Femur (tissue), 1 donor: ENCODE results near the gene CANT1.

Experiments used
- DNase-seq: peaks from one replicate; pipeline ENCODE4 v3.0.0-alpha.2; 2017

Gene CANT1

GRCh38 chr17:79009397-79010303, at the start of gene CANT1:
CANT1 (minus strand) TSS chr17:79009764; CDS start chr17:78997622, 12,142 bp downstream.
- peak; percentile 90 for DNase-seq

GRCh38 chr17:79057737-79058385, 48.3 kb upstream of the CANT1 start:
- no peak for DNase-seq

- DNase-seq, result no peak
Measured at GRCh38 chr17:79055197-79055596, 45.6 kb upstream of the CANT1 start.

- no peak for DNase-seq
Measured at GRCh38 chr17:79054200-79054960, 44.8 kb upstream of the CANT1 start.

GRCh38 chr17:79053251-79053925, 43.8 kb upstream of the CANT1 start:
- no peak for DNase-seq

DNA sequence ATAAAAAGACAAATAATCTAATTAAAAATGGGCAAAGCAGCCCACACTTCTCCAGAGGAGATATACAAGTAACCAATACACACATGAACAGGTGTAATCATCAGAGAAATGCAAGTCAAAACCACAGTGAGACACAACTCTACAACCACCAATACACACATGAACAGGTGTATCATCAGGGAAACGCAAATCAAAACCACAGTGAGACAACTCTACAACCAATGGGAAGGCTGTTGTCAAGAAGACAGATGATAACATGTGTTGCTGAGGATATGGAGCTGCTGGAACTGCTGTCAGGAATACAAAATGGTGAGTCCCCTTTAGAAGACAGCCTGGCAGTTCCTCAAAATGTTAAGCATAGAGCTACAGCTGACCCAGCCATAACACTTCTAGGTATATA, 42.6 kb upstream of the CANT1 start:
- DNase-seq, result no peak

DNA sequence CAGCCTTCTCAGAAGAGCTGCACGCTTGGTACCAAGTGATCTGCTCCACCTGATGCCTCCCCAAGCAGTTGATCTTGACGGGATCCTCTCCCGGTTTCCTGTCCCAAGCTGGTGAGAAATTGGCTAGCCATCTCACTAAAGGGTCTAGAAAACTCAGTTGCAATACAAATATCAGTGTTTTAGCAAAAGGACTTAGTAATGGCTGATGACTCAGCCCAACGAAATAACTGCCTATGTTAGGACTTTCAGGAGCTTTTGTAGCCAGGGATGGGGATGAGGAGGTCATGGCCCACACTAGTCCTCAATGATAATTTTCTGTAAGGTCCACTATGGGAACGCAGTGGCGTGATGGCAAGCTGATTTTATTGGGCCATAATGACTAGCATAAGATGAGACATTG, 41.7 kb upstream of the CANT1 start:
- no peak for DNase-seq

DNA sequence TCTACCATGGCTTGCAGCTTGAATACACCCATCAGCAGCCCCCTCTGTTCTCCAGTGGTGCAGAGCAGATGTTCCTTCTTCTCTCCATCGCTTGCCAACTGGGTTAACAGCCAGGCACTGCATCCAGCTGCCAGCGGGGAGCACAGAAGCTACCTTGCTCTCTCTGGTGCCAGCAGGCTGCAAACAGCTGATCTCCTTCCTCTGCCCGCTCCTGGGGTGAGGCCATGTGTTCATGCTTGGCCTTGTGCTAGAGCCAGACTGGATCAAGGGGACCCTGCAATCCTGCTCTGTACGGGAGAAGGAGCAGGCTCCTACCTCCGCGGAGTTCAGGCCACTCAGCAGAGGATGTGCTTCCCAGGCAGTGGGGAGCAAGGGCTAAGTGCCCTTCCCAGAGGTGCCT, 41.0 kb upstream of the CANT1 start:
- DNase-seq, result peak; percentile 27

- DNase-seq, result no peak
Measured at GRCh38 chr17:79049821-79050220, 40.3 kb upstream of the CANT1 start.

DNA sequence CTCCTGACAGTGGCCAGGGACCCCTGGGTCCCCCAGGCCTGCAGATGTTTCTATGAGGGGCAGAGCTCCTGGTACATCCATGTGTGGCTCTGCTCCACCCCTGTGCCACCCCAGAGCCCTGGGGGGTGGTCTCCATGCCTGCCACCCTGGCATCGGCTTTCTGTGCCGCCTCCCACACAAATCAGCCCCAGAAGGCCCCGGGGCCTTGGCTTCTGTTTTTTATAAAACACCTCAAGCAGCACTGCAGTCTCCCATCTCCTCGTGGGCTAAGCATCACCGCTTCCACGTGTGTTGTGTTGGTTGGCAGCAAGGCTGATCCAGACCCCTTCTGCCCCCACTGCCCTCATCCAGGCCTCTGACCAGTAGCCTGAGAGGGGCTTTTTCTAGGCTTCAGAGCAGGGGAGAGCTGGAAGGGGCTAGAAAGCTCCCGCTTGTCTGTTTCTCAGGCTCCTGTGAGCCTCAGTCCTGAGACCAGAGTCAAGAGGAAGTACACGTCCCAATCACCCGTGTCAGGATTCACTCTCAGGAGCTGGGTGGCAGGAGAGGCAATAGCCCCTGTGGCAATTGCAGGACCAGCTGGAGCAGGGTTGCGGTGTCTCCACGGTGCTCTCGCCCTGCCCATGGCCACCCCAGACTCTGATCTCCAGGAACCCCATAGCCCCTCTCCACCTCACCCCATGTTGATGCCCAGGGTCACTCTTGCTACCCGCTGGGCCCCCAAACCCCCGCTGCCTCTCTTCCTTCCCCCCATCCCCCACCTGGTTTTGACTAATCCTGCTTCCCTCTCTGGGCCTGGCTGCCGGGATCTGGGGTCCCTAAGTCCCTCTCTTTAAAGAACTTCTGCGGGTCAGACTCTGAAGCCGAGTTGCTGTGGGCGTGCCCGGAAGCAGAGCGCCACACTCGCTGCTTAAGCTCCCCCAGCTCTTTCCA, 39.5 kb upstream of the CANT1 start:
- no peak for DNase-seq

- peak; percentile 26 for DNase-seq
Measured at GRCh38 chr17:79047923-79048825, 38.6 kb upstream of the CANT1 start.

GRCh38 chr17:79047291-79047920, 37.8 kb upstream of the CANT1 start:
- DNase-seq, result no peak

DNA sequence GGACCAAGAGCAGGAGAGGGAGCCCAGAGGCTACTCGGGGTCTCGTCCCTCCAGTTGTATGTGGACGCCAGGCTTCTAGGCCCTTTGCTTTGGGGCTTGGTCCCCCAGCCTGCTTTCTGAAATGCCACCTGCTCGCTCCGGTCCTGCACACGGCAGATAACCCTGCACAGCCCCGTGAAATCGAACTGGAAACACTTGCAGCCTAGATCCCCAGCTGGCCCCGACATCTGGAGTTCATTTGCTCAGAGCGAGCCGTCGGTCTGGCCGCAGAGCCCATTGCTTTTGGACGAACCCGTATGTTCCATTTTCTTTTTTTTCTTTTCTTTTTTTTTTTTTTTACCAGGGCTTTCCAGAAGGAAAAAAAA, 37.3 kb upstream of the CANT1 start:
- peak; percentile 90 for DNase-seq

GRCh38 chr17:79046197-79046915, 36.8 kb upstream of the CANT1 start:
- peak; percentile 77 for DNase-seq

- DNase-seq, result peak; percentile 90
Measured at GRCh38 chr17:79045842-79046196, 36.3 kb upstream of the CANT1 start.

- peak; percentile 26 for DNase-seq
Measured at GRCh38 chr17:79045001-79045729, 35.6 kb upstream of the CANT1 start.

- no peak for DNase-seq
Measured at GRCh38 chr17:79044462-79044861, 34.9 kb upstream of the CANT1 start.

DNA sequence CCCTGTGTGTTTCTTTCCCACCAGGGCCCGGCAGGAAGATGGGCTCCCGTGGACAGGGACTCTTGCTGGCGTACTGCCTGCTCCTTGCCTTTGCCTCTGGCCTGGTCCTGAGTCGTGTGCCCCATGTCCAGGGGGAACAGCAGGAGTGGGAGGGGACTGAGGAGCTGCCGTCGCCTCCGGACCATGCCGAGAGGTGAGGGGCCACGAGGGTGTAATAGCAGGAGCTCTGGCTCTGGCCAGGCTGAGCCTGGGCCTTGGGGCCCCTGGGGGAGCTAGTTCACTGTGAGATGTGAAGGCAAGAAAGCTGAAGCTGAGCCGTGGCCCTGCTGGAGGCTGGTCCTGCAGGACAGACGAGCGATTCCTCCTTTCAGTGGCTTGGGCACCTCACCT, 34.4 kb upstream of the CANT1 start:
- DNase-seq, result peak; percentile 21
